GM12878 (cell line): ENCODE results near the gene ULK4. TPM values are rescaled to one million over a fixed set of nuclear protein-coding genes. Genes with fewer than 3 reads are reported as not detected.
A peak's percentile ranks its signal among the peaks of the same experiment; 100 is the strongest.

ENCODE experiments used
- ATAC-seq: fragments of 200-7000 bp; cut with Tn5 transposase; 3 replicates; pipeline ENCODE4 v1.9.1; 2020; ENCODE audit warnings: mild to moderate bottlenecking, moderate library complexity
- BruUV-seq: library from RNA; stranded (reverse); fragments of 400-500 nt; replicated peaks from 2 replicates; lab custom pipeline; 2021; lab: Mats Ljungman, UMichigan
- CTCF ChIA-PET: fragments of 300-600 bp; sonication (Branson Sonifier 250); formaldehyde crosslinking; extraction: SDS; loops from one replicate; lab custom pipeline; 2021; ENCODE audit warnings: inconsistent platforms; lab: Yijun Ruan, JAX
- POLR2A ChIA-PET: fragments of 350-600 bp; formaldehyde crosslinking; extraction: SDS; loops from one replicate; lab custom pipeline; 2021; ENCODE audit warnings: inconsistent platforms; lab: Charles Lee
- RAD21 ChIA-PET: fragments of 300-600 bp; sonication (Branson Sonifier 250); formaldehyde crosslinking; loops from one replicate; lab custom pipeline; 2023; ENCODE audit warnings: antibody characterized with exemption; ENCODE audit not compliant: unreplicated experiment; lab: Charles Lee
- SMC1A ChIA-PET: fragments of 300-600 bp; sonication (Branson Sonifier 250); formaldehyde crosslinking; loops from one replicate; lab custom pipeline; 2023; ENCODE audit not compliant: unreplicated experiment, uncharacterized antibody; lab: Charles Lee
- DNase-seq: peaks from one replicate; pipeline ENCODE4 v3.0.0-alpha.2; 2011; ENCODE audit warnings: low read depth, low spot score
- FAIRE-seq: peaks from 3 replicates; lab custom pipeline; 2011; peaks lifted over from hg19 to GRCh38; lab: Jason Lieb, UNC
- H2AFZ ChIP-seq: 2 replicates; pipeline ENCODE4 v1.6.0; 2011; ENCODE audit warnings: low read depth, low read length, control low read depth; ENCODE audit not compliant: control insufficient read depth
- H3K27ac ChIP-seq: 2 replicates; pipeline ENCODE4 v1.5.1; 2011; ENCODE audit warnings: control low read depth; ENCODE audit not compliant: control insufficient read depth, insufficient read depth
- H3K27me3 ChIP-seq, 2 experiments: replicated peaks in 1 of 2; 2 replicates each; pipeline versions ENCODE4 v1.6.0 to v1.6.1; 2011; ENCODE audit warnings: low read length in 1 of 2; ENCODE audit not compliant: control insufficient read depth in 2 of 2, insufficient read depth in 2 of 2
- H3K36me3 ChIP-seq, 2 experiments: 2 replicates each; pipeline ENCODE4 v1.5.1; 2011; ENCODE audit warnings: low read length in 1 of 2; ENCODE audit not compliant: control insufficient read depth in 2 of 2, insufficient read depth in 2 of 2
- H3K4me1 ChIP-seq: 2 replicates; pipeline ENCODE4 v1.6.1; 2011; ENCODE audit warnings: mild to moderate bottlenecking, low read length, moderate library complexity, mixed read lengths; ENCODE audit not compliant: control insufficient read depth, insufficient read depth
- H3K4me2 ChIP-seq: 2 replicates; pipeline ENCODE4 v1.6.0; 2011; ENCODE audit warnings: control low read depth; ENCODE audit not compliant: control insufficient read depth, insufficient read depth
- H3K4me3 ChIP-seq: fragments of 200-600 bp; sonication (generic); 2 replicates; pipeline ENCODE4 v1.5.1; 2016
- H3K79me2 ChIP-seq: 2 replicates; pipeline ENCODE4 v1.6.0; 2011; ENCODE audit warnings: low read length; ENCODE audit not compliant: control insufficient read depth, insufficient read depth
- H3K9ac ChIP-seq: 2 replicates; pipeline ENCODE4 v1.8.0; 2011; ENCODE audit warnings: low read length, control low read depth, mixed read lengths; ENCODE audit not compliant: control insufficient read depth, insufficient read depth
- H3K9me3 ChIP-seq: replicated peaks from 3 replicates; pipeline ENCODE4 v1.5.1; 2011; ENCODE audit warnings: mild to moderate bottlenecking, low read length; ENCODE audit not compliant: control insufficient read depth, insufficient read depth
- H4K20me1 ChIP-seq: 2 replicates; pipeline ENCODE4 v1.6.0; 2011; ENCODE audit not compliant: control insufficient read depth, insufficient read depth
- MEF2A ChIP-seq: IDR thresholded peaks from 2 replicates; pipeline ENCODE4 v1.6.1; 2011; ENCODE audit warnings: low read depth, mild to moderate bottlenecking, low read length, moderate library complexity; ENCODE audit not compliant: insufficient read depth
- NR2F1 ChIP-seq: fragments of 450-650 bp; conservative IDR thresholded peaks from 2 replicates; pipeline ENCODE4 v1.6.1; 2017; ENCODE audit warnings: mild to moderate bottlenecking
- SMC3 ChIP-seq: IDR thresholded peaks from 2 replicates; pipeline ENCODE4 v1.6.1; 2011; ENCODE audit warnings: low read length, improper control_type of control experiment, borderline replicate concordance
- SP1 ChIP-seq: IDR thresholded peaks from one replicate; pipeline ENCODE4 v1.6.1; 2011; ENCODE audit warnings: low read depth, low read length
- ZNF24 ChIP-seq: fragments of 450-650 bp; IDR thresholded peaks from 2 replicates; pipeline ENCODE4 v1.6.1; 2017; ENCODE audit warnings: antibody characterized with exemption, mild to moderate bottlenecking
- WGBS: methylation state at CpG from one replicate; pipeline ENCODE4 v1.1.6; 2016; ENCODE audit warnings: low lambda C conversion rate; ENCODE audit not compliant: insufficient replicate concordance, insufficient coverage; ENCODE audit errors: missing lambda C conversion rate; 5-methylcytosine and 5-hydroxymethylcytosine counted together
- in situ Hi-C: fragments of 300-500 bp; cut with MboI; formaldehyde crosslinking; loops from 9 replicates; pipeline ENCODE4 v1.14.3; 2018; ENCODE audit warnings: mixed read lengths
- intact Hi-C: fragments of 100-400 bp; cut with micrococcal nuclease; formaldehyde crosslinking; loops from one replicate; pipeline ENCODE4 v1.14.2; 2022; ENCODE audit not compliant: unreplicated experiment
- polyA plus RNA-seq, 11 experiments: library from polyadenylated mRNA; depleted of rRNA in 4 of 11; unstranded in 6 of 11; stranded (reverse) in 5 of 11; fragments of >200 nt; fragmentation: Nextera tagmentation in 4 of 11; fragmentation: Illumina TruSeq in 1 of 11; extraction: Ambion mirVana in 4 of 11; extraction: Trizol in 1 of 11; gene quantifications; 1 replicate in 1 of 11; 2 replicates in 10 of 11; pipeline versions ENCODE4 v1.2.1 to v1.2.3, GENCODE V29; 2011 to 2016; ENCODE audit warnings: inconsistent platforms in 2 of 11, missing spikeins in 2 of 11, low read depth in 1 of 11
- total RNA-seq, 4 experiments: library from RNA; depleted of rRNA in 3 of 4; stranded (reverse); fragments of >200 nt in 3 of 4; fragmentation: Illumina TruSeq in 1 of 4; extraction: Trizol in 1 of 4; gene quantifications; 2 replicates each; pipeline versions ENCODE4 v1.2.1 to v1.2.3, GENCODE V29; 2013 to 2021
- TF ChIP-seq, protein P1 (sequence below): fragments of 450-650 bp; IDR thresholded peaks from 2 replicates; pipeline ENCODE4 v1.6.1; 2016; ENCODE audit warnings: mild to moderate bottlenecking, moderate library complexity, borderline replicate concordance
- TF ChIP-seq, protein P2 (sequence below), 3 experiments: IDR thresholded peaks in 2 of 3; conservative IDR thresholded peaks in 1 of 3; 2 replicates each; pipeline ENCODE4 v1.5.1; 2011; ENCODE audit warnings: low read depth in 3 of 3, low read length in 3 of 3, mild to moderate bottlenecking in 3 of 3, control low read depth in 2 of 3, moderate library complexity in 2 of 3, inconsistent platforms in 1 of 3, mixed read lengths in 1 of 3; ENCODE audit not compliant: control insufficient read depth in 2 of 3, insufficient read depth in 1 of 3; ENCODE audit errors: extremely low read depth in 1 of 3

Gene ULK4
- total and polyA plus RNA-seq, 10 of the 15 experiments (the other 5 are each of a cell fraction or from before 2014, with no cell fraction given), result 3.5 to 7.6 (median 6.3) TPM

DNA sequence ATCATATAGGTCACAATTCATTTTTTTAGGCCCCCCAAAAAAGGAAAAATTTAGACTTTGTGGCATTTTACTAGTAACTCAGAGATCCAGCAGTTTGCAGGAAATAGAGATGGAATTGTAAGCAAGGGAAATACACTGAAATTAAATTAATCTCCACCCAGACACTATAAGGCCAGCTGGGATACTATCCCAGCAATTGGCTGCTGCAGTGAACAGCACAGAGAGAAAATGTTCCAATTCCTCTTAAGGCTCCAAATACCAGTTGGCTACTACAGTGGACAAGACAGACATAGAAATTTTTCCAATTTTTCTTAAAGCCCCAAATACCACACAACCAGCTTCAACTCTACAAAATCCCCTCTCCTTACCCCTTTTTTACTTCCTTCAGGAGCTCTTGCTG, 78.9 kb downstream of the ULK4 start:
- Histone ChIP-seq H3K9me3 (no peaks in the 10 kb centered on the region), H3K4me2 (no peak overlapping the region), H3K27me3 (no peaks in the 10 kb centered on the region), H3K4me1 (no peaks in the 10 kb centered on the region), H4K20me1 (no peaks in the 10 kb centered on the region), H2AFZ (no peak overlapping the region)
- ChIA-PET POLR2A (no interaction called here), CTCF (interaction anchor here (0.6 to 7.9 kb wide), 6 partner anchors 10 to 1691 kb away, joined by 3 to 103 read pairs (median 3); no protein-coding TSS in a partner anchor), RAD21 (interaction anchor here (1.0 to 1.5 kb wide), 2 partner anchors 130 to 1305 kb away, joined by 4 read pairs; no protein-coding TSS in a partner anchor)
- ATAC-seq, result no peak
- in situ Hi-C loops, result loop anchor here (5.0 to 25.0 kb wide), 3 partner anchors 1301 to 1696 kb away; no protein-coding TSS in a partner anchor
- DNase-seq, result no peak
- intact Hi-C loops, result loop anchor here (5.0 kb wide), 3 partner anchors 186 to 1556 kb away; no protein-coding TSS in a partner anchor
- FAIRE-seq, result no peak
- TF ChIP-seq ZNF24 (no peak), NR2F1 (no peak)
- TF ChIP-seq, all 136 proteins: peak for 0
- no TSS peak for BruUV-seq
- no peak overlapping the region for H3K27ac ChIP-seq
- no peak overlapping the region for H3K4me3 ChIP-seq
- H3K9ac ChIP-seq, result no peak overlapping the region
- H3K36me3 ChIP-seq, result no peaks in the 10 kb centered on the region
- no peaks in the 10 kb centered on the region for H3K79me2 ChIP-seq
- SMC1A ChIA-PET, result interaction anchor here (1.0 to 1.6 kb wide), 2 partner anchors 1304 to 1306 kb away, joined by 4 to 9 read pairs; no protein-coding TSS in a partner anchor

- intact Hi-C loops, result loop anchor here (1.0 to 5.0 kb wide), 5 partner anchors 184 to 1554 kb away; no protein-coding TSS in a partner anchor
- no TSS peak for BruUV-seq
- H3K4me1 ChIP-seq, result no peaks in the 10 kb centered on the region
- DNase-seq (no peak), FAIRE-seq (peak; percentile 93), ATAC-seq (no peak)
- H3K27me3 ChIP-seq, result no peaks in the 10 kb centered on the region
- no peak overlapping the region for H3K4me2 ChIP-seq
- ChIA-PET CTCF (interaction anchor here (0.7 to 7.9 kb wide), 7 partner anchors 9 to 1553 kb away, joined by 3 to 103 read pairs (median 4); no protein-coding TSS in a partner anchor), RAD21 (interaction anchor here (1.3 to 1.8 kb wide), 3 partner anchors 1298 to 1300 kb away, joined by 4 to 6 read pairs (median 5); no protein-coding TSS in a partner anchor), SMC1A (interaction anchor here (0.6 to 1.4 kb wide), 4 partner anchors 9 to 1297 kb away, joined by 3 to 6 read pairs (median 4); no protein-coding TSS in a partner anchor), POLR2A (no interaction called here)
- H3K79me2 ChIP-seq, result no peaks in the 10 kb centered on the region
- H3K9me3 ChIP-seq, result no peaks in the 10 kb centered on the region
- no peaks in the 10 kb centered on the region for H4K20me1 ChIP-seq
- H3K36me3 ChIP-seq, result no peaks in the 10 kb centered on the region
- H2AFZ ChIP-seq, result no peak overlapping the region
- no peak overlapping the region for H3K27ac ChIP-seq
- WGBS, result 42% methylated on average over 3 of the region's 3 CpGs
- no peak overlapping the region for H3K9ac ChIP-seq
- in situ Hi-C loops, result loop anchor here (5.0 to 25.0 kb wide), 3 partner anchors 1299 to 1694 kb away; no protein-coding TSS in a partner anchor
- no peak overlapping the region for H3K4me3 ChIP-seq
- TF ChIP-seq, protein P1, sequence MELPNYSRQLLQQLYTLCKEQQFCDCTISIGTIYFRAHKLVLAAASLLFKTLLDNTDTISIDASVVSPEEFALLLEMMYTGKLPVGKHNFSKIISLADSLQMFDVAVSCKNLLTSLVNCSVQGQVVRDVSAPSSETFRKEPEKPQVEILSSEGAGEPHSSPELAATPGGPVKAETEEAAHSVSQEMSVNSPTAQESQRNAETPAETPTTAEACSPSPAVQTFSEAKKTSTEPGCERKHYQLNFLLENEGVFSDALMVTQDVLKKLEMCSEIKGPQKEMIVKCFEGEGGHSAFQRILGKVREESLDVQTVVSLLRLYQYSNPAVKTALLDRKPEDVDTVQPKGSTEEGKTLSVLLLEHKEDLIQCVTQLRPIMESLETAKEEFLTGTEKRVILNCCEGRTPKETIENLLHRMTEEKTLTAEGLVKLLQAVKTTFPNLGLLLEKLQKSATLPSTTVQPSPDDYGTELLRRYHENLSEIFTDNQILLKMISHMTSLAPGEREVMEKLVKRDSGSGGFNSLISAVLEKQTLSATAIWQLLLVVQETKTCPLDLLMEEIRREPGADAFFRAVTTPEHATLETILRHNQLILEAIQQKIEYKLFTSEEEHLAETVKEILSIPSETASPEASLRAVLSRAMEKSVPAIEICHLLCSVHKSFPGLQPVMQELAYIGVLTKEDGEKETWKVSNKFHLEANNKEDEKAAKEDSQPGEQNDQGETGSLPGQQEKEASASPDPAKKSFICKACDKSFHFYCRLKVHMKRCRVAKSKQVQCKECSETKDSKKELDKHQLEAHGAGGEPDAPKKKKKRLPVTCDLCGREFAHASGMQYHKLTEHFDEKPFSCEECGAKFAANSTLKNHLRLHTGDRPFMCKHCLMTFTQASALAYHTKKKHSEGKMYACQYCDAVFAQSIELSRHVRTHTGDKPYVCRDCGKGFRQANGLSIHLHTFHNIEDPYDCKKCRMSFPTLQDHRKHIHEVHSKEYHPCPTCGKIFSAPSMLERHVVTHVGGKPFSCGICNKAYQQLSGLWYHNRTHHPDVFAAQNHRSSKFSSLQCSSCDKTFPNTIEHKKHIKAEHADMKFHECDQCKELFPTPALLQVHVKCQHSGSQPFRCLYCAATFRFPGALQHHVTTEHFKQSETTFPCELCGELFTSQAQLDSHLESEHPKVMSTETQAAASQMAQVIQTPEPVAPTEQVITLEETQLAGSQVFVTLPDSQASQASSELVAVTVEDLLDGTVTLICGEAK, result 0 out of 2 replicates have a peak, but pooled peaks have one; percentile 15
- TF ChIP-seq SMC3 (peak; percentile 76), MEF2A (no peak), SP1 (no peak)
- TF ChIP-seq, protein P2, sequence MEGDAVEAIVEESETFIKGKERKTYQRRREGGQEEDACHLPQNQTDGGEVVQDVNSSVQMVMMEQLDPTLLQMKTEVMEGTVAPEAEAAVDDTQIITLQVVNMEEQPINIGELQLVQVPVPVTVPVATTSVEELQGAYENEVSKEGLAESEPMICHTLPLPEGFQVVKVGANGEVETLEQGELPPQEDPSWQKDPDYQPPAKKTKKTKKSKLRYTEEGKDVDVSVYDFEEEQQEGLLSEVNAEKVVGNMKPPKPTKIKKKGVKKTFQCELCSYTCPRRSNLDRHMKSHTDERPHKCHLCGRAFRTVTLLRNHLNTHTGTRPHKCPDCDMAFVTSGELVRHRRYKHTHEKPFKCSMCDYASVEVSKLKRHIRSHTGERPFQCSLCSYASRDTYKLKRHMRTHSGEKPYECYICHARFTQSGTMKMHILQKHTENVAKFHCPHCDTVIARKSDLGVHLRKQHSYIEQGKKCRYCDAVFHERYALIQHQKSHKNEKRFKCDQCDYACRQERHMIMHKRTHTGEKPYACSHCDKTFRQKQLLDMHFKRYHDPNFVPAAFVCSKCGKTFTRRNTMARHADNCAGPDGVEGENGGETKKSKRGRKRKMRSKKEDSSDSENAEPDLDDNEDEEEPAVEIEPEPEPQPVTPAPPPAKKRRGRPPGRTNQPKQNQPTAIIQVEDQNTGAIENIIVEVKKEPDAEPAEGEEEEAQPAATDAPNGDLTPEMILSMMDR (IDR thresholded peaks at IDR 0.05 in 2 of 3, conservative IDR thresholded peaks at IDR 0.05 in 1 of 3; ENCODE audit: control insufficient read depth in 2 of 3, extremely low read depth in 1 of 3, insufficient read depth in 1 of 3, low read depth in 3 of 3, low read length in 3 of 3), result peak; percentile 44 to 58 (median 57); a peak in 5 of 6 replicates
Observed at GRCh38 chr3:41881233-41881821, 80.6 kb downstream of the ULK4 start.
